Uterus (tissue), 4 donors: ENCODE data around the gene LEFTY1. TPM values are rescaled to one million over a fixed set of nuclear protein-coding genes. Genes with fewer than 3 reads are reported as not detected.

Experiments
- DNase-seq, 2 donors: peaks; one replicate each; pipeline ENCODE4 v3.0.0-alpha.2; 2019 to 2020
- H3K27ac ChIP-seq, 2 donors: fragments of 200-600 bp; sonication (generic); 1 replicate in 1 of 2; 2 replicates in 1 of 2; pipeline ENCODE4 v1.5.1; 2016 to 2018
- H3K27me3 ChIP-seq, 2 donors: fragments of 200-600 bp; sonication (generic); one replicate each; pipeline ENCODE4 v1.5.1; 2018 to 2019; ENCODE audit warnings: control low read depth in 1 of 2
- H3K36me3 ChIP-seq, 2 donors: fragments of 200-600 bp; sonication (generic); one replicate each; pipeline ENCODE4 v1.5.1; 2019; ENCODE audit warnings: control low read depth in 1 of 2
- H3K4me1 ChIP-seq, 2 donors: fragments of 200-600 bp; sonication (generic); one replicate each; pipeline ENCODE4 v1.5.1; 2018 to 2019; ENCODE audit warnings: control low read depth in 1 of 2
- H3K4me3 ChIP-seq, 2 donors: fragments of 200-600 bp; sonication (generic); 1 replicate in 1 of 2; 2 replicates in 1 of 2; pipeline ENCODE4 v1.5.1; 2018 to 2019; ENCODE audit warnings: mild to moderate bottlenecking in 1 of 2
- H3K9me3 ChIP-seq, 2 donors: fragments of 200-600 bp; sonication (generic); one replicate each; pipeline ENCODE4 v1.5.1; 2019; ENCODE audit warnings: control low read depth in 1 of 2
- CTCF ChIP-seq, 4 experiments: fragments of 200-600 bp in 2 of 4; fragments of 450-650 bp in 2 of 4; sonication (generic) in 2 of 4; IDR thresholded peaks; one replicate each; pipeline ENCODE4 v1.5.1; 2016 to 2019; ENCODE audit warnings: antibody characterized with exemption in 4 of 4, mild to moderate bottlenecking in 2 of 4, moderate library complexity in 1 of 4
- POLR2A ChIP-seq, 2 donors: fragments of 450-650 bp; IDR thresholded peaks; one replicate each; pipeline ENCODE4 v1.6.1; 2016; ENCODE audit warnings: antibody characterized with exemption in 2 of 2, mild to moderate bottlenecking in 1 of 2, moderate library complexity in 1 of 2
- intact Hi-C: fragments of 100-400 bp; cut with DNase I; formaldehyde crosslinking; loops from one replicate; pipeline ENCODE4 v1.15.1; 2023; ENCODE audit warnings: low total_unique reads
- total RNA-seq, 4 donors: library from RNA; depleted of rRNA in 3 of 4; stranded (reverse); fragments of >200 nt in 3 of 4; gene quantifications; one replicate each; pipeline versions ENCODE4 v1.1.0 to v1.2.4, GENCODE V29; 2014 to 2023
- donor health status: DM: yes; HTN: yes; CAD: no.

Gene LEFTY1
- total RNA-seq, 4 donors from 2014 or later: 1.1 to 3.5 TPM; not detected in 2

- H3K27ac ChIP-seq: peak overlapping the region in 1 of 2 donors; percentile 34
- H3K4me3 ChIP-seq: no peak overlapping the region
- no peaks in the 10 kb centered on the region for H3K4me1 ChIP-seq
- no peaks in the 10 kb centered on the region for H3K27me3 ChIP-seq
- intact Hi-C loops: loop anchor here (10.0 kb wide), 1 partner anchor 55 kb away; no protein-coding TSS in a partner anchor
- no peaks in the 10 kb centered on the region for H3K36me3 ChIP-seq
- no peaks in the 10 kb centered on the region for H3K9me3 ChIP-seq
- DNase-seq: peak in 1 of 2 donors; percentile 68
- TF ChIP-seq CTCF (IDR thresholded peaks at IDR 0.05) (no peak), POLR2A (IDR thresholded peaks at IDR 0.05) (no peak)
These were observed 31.0 kb upstream of the LEFTY1 start for GRCh38 chr1:225919906-225920305.

- TF ChIP-seq CTCF (IDR thresholded peaks at IDR 0.05) (no peak), POLR2A (IDR thresholded peaks at IDR 0.05) (no peak)
- Histone ChIP-seq H3K4me3 (no peak overlapping the region), H3K4me1 (no peaks in the 10 kb centered on the region), H3K27me3 (no peaks in the 10 kb centered on the region), H3K36me3 (no peaks in the 10 kb centered on the region), H3K27ac (no peak overlapping the region), H3K9me3 (no peaks in the 10 kb centered on the region)
- intact Hi-C loops: loop anchor here (10.0 kb wide), 1 partner anchor 57 kb away; no protein-coding TSS in a partner anchor
- no peak for DNase-seq
These were observed 29.3 kb upstream of the LEFTY1 start for GRCh38 chr1:225918280-225918679.

- intact Hi-C loops: loop anchor here (10.0 kb wide), 1 partner anchor 57 kb away; no protein-coding TSS in a partner anchor
- TF ChIP-seq POLR2A (IDR thresholded peaks at IDR 0.05) (no peak), CTCF (IDR thresholded peaks at IDR 0.05) (no peak)
- no peaks in the 10 kb centered on the region for H3K4me1 ChIP-seq
- DNase-seq: no peak
- H3K4me3 ChIP-seq: no peak overlapping the region
- no peak overlapping the region for H3K27ac ChIP-seq
- no peaks in the 10 kb centered on the region for H3K36me3 ChIP-seq
- H3K27me3 ChIP-seq: no peaks in the 10 kb centered on the region
- no peaks in the 10 kb centered on the region for H3K9me3 ChIP-seq
These were observed 28.6 kb upstream of the LEFTY1 start for GRCh38 chr1:225917536-225917935.

- no peaks in the 10 kb centered on the region for H3K36me3 ChIP-seq
These were observed 28.2 kb upstream of the LEFTY1 start for GRCh38 chr1:225917101-225917500.

More at GRCh38 chr1:225917101-225917500, 28.2 kb upstream of the LEFTY1 start:
- H3K27me3 ChIP-seq: no peaks in the 10 kb centered on the region
- TF ChIP-seq POLR2A (IDR thresholded peaks at IDR 0.05) (no peak), CTCF (IDR thresholded peaks at IDR 0.05) (no peak)
- no peak overlapping the region for H3K4me3 ChIP-seq
- H3K9me3 ChIP-seq: no peaks in the 10 kb centered on the region
- H3K27ac ChIP-seq: no peak overlapping the region
- DNase-seq: no peak
- no peaks in the 10 kb centered on the region for H3K4me1 ChIP-seq
- intact Hi-C loops: loop anchor here (10.0 kb wide), 1 partner anchor 58 kb away; no protein-coding TSS in a partner anchor
